ENCODE measurements around the gene ATG16L1. TPM values are rescaled to one million over a fixed set of nuclear protein-coding genes. Genes with fewer than 3 reads are reported as not detected.

Gene ATG16L1
- total and polyA plus RNA-seq, 9 of the 15 experiments (the other 6 are each of a cell fraction or from before 2014, with no cell fraction given): 6.4 to 21.3 (median 17.2) TPM

GRCh38 chr2:233221378-233222063 lies 30.0 kb upstream of the ATG16L1 start (continued):
- no peak for TF ChIP-seq HMG20B (CRISPR knock-in tag; IDR thresholded peaks at IDR 0.05)
- peak; percentile 21 for TF ChIP-seq KDM5B (IDR thresholded peaks at IDR 0.05; ENCODE audit: insufficient replicate concordance, low read depth, low read length)
- peak; percentile 79; the same call in 1 of the 2 replicates for TF ChIP-seq ZNF644 (tag; IDR thresholded peaks at IDR 0.05; ENCODE audit: low read depth)
- TF ChIP-seq CEBPG (CRISPR knock-in tag; IDR thresholded peaks at IDR 0.05): peak; percentile 85
- no peak for TF ChIP-seq CEBPG (tag; conservative IDR thresholded peaks at IDR 0.05 in 1 of 2, IDR thresholded peaks at IDR 0.05 in 1 of 2)
- TF ChIP-seq TEAD2 (tag; IDR thresholded peaks at IDR 0.05): 0 out of 2 replicates have a peak, but pooled peaks have one; percentile 33
- 0 out of 2 replicates have a peak, but pooled peaks have one; percentile 52 for TF ChIP-seq GATAD2A (IDR thresholded peaks at IDR 0.05)
- TF ChIP-seq YY1 (IDR thresholded peaks at IDR 0.05; ENCODE audit: borderline replicate concordance in 1 of 3, control insufficient read depth in 1 of 3, extremely low read depth in 1 of 3, insufficient read depth in 3 of 3, insufficient read length in 1 of 3, insufficient replicate concordance in 2 of 3, low read depth in 1 of 3, low read length in 2 of 3): no peak
- TF ChIP-seq CBX3 (IDR thresholded peaks at IDR 0.05; ENCODE audit: borderline replicate concordance in 1 of 2, low read length in 2 of 2): peak in 1 of 2 experiments; percentile 54; a peak in 1 of 3 replicates
- TF ChIP-seq ZNF133 (CRISPR knock-in tag; IDR thresholded peaks at IDR 0.05): no peak
- TF ChIP-seq HDAC1 (IDR thresholded peaks at IDR 0.05): 0 out of 4 replicates have a peak, but pooled peaks of 1 of the 2 experiments have one; percentile 38
- no peak for TF ChIP-seq TAF9B (IDR thresholded peaks at IDR 0.05; ENCODE audit: partially characterized antibody)
- peak; percentile 72; the same call in 1 of the 2 replicates for TF ChIP-seq ZNF766 (CRISPR knock-in tag; conservative IDR thresholded peaks at IDR 0.05)
- peak; percentile 74 for TF ChIP-seq TEAD4 (IDR thresholded peaks at IDR 0.05; ENCODE audit: low read length)
- no peak for TF ChIP-seq TEAD4 (CRISPR knock-in tag; IDR thresholded peaks at IDR 0.05; ENCODE audit: borderline replicate concordance)
- TF ChIP-seq NFE2 (IDR thresholded peaks at IDR 0.05; ENCODE audit: low read depth): peak; percentile 65
- TF ChIP-seq ZNF551 (CRISPR knock-in tag; IDR thresholded peaks at IDR 0.05): no peak
- TF ChIP-seq SMARCC2 (IDR thresholded peaks at IDR 0.05; ENCODE audit: low read depth): peak; percentile 80
- peak; percentile 63; the same call in 1 of the 2 replicates for TF ChIP-seq PML (IDR thresholded peaks at IDR 0.05; ENCODE audit: low read length)
- TF ChIP-seq TBL1XR1 (IDR thresholded peaks at IDR 0.05; ENCODE audit: low read length in 2 of 2): peak in 1 of 2 experiments; percentile 19; a peak in 1 of 4 replicates
- peak; percentile 75 for TF ChIP-seq EP300 (IDR thresholded peaks at IDR 0.05; ENCODE audit: low read length)
- peak; percentile 69 for TF ChIP-seq ATF3 (IDR thresholded peaks at IDR 0.05)
- no peak for TF ChIP-seq ATF3 (CRISPR knock-in tag; conservative IDR thresholded peaks at IDR 0.05)
- no peak for TF ChIP-seq NR4A1 (CRISPR knock-in tag; IDR thresholded peaks at IDR 0.05)
- peak; percentile 68; the same call in 1 of the 2 replicates for TF ChIP-seq NR4A1 (tag; IDR thresholded peaks at IDR 0.05)
- peak; percentile 88 for TF ChIP-seq CBFA2T3 (IDR thresholded peaks at IDR 0.05)
- peak; percentile 13; the same call in 1 of the 2 replicates for TF ChIP-seq L3MBTL2 (IDR thresholded peaks at IDR 0.05)
- no peak for TF ChIP-seq ID3 (CRISPR knock-in tag; IDR thresholded peaks at IDR 0.05)
- TF ChIP-seq ID3 (tag; IDR thresholded peaks at IDR 0.05): peak; percentile 75; the same call in 1 of the 2 replicates
- no peak for TF ChIP-seq XRCC4 (IDR thresholded peaks at IDR 0.05; ENCODE audit: extremely low read depth, insufficient read depth, insufficient read length)

All from K562 (cell line).